ENCODE results near the gene MLIP.

DNA sequence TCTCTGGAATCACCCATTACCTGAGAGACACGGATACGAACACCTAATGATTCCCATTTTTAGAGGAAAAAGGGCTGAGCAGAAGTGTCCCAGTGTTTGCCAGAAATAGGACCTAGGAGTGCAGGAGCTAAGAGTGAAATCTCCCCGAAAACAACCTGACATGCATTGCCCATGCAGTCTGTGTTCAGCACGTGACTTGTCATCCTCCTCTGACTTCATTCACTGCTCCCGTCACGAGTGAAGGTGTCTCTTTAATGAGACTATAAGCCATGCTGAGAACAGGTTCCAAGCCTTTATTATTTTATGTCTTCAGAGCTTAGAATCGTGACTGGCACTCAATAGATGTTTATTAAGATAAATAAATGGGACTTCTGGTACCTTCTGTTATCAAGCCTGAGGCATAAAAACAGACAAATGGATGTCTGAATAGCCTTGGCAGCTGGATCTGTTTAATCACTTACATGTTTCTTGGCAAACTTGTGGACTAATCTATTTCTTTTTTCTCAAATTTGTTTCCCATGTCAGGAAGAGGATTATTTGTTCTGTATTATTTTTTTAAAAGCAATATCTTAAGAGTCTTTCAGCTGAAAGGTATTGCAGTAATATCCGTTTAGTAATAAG, 3.7 kb upstream of the MLIP start:
- TF ChIP-seq ZNF777 (CRISPR knock-in tag; IDR thresholded peaks at IDR 0.05), result no peak
- TF ChIP-seq, protein P1, sequence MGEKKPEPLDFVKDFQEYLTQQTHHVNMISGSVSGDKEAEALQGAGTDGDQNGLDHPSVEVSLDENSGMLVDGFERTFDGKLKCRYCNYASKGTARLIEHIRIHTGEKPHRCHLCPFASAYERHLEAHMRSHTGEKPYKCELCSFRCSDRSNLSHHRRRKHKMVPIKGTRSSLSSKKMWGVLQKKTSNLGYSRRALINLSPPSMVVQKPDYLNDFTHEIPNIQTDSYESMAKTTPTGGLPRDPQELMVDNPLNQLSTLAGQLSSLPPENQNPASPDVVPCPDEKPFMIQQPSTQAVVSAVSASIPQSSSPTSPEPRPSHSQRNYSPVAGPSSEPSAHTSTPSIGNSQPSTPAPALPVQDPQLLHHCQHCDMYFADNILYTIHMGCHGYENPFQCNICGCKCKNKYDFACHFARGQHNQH (CRISPR knock-in tag; IDR thresholded peaks at IDR 0.05), result no peak
- TF ChIP-seq, protein P2, sequence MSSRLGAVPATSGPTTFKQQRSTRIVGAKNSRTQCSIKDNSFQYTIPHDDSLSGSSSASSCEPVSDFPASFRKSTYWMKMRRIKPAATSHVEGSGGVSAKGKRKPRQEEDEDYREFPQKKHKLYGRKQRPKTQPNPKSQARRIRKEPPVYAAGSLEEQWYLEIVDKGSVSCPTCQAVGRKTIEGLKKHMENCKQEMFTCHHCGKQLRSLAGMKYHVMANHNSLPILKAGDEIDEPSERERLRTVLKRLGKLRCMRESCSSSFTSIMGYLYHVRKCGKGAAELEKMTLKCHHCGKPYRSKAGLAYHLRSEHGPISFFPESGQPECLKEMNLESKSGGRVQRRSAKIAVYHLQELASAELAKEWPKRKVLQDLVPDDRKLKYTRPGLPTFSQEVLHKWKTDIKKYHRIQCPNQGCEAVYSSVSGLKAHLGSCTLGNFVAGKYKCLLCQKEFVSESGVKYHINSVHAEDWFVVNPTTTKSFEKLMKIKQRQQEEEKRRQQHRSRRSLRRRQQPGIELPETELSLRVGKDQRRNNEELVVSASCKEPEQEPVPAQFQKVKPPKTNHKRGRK (CRISPR knock-in tag; IDR thresholded peaks at IDR 0.05), result no peak
